ENCODE results near the gene CARNS1. TPM values are rescaled to one million over a fixed set of nuclear protein-coding genes. Genes with fewer than 3 reads are reported as not detected.

The CARNS1 gene
- polyA plus RNA-seq, 1 of the 3 experiments (the other 2 are of a cell fraction) = 0.23 TPM

DNA sequence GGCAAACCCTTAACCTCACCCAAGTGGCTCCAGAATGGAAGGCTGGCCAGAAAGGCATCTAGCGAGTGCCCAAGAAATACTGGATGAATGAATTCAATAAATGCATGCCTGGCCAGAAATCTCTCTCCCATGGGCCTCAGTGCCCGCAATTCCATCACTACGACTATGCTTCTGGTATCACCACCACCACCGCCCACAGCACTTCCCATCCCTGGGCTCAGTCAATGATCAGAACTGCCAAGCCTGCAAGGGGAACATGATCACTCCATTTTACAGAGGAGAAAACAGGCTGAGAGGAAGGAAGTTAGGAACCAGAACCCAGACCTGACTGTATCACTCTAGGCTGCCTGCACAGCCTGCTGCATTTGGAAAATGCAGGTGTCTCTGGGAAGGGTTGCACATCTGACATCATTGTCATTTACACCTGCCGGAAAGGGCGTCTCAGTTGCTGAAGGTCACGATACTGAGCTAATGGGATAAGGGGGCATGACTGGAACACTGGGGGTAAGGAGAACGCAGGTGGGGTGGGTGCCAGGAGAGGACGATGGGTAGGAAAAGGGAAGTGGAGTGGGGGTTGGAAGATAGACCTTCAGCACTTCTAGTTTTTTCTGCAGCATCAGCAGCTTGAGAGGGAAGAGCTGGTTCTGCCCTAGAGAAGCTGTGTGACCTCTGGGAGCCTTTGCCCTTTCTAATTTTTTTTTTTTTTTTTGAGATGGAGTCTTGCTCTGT lies 33.8 kb downstream of the CARNS1 start:
- H2AFZ ChIP-seq (ENCODE audit: low read depth) = no peak overlapping the region
- no peaks in the 10 kb centered on the region for H3K9me3 ChIP-seq
- no peaks in the 10 kb centered on the region for H4K20me1 ChIP-seq (ENCODE audit: insufficient read depth)
- WGBS (ENCODE audit: low lambda C conversion rate) = 81% methylated on average over 8 of the region's 9 CpGs
- no peak overlapping the region for H3K9ac ChIP-seq
- ChIA-PET CTCF (interaction anchor here (0.9 to 1.1 kb wide), 2 partner anchors 10 to 48 kb away, joined by 3 read pairs; no protein-coding TSS in a partner anchor), POLR2A (interaction anchor here (0.6 to 1.7 kb wide), 2 partner anchors 12 to 19 kb away, joined by 3 to 5 read pairs; no protein-coding TSS in a partner anchor)
- no peak overlapping the region for H3K27ac ChIP-seq (ENCODE audit: low read depth in 2 of 2, low read length in 1 of 2)
- no peaks in the 10 kb centered on the region for H3F3A ChIP-seq (replicated peaks; ENCODE audit: insufficient read depth)
- H3K27me3 ChIP-seq (ENCODE audit: insufficient read depth) = no peaks in the 10 kb centered on the region
- no peak overlapping the region for H3K4me2 ChIP-seq
- DNase-seq = no peak
- no peak overlapping the region for H3K4me3 ChIP-seq (ENCODE audit: low read depth in 2 of 2, low read length in 1 of 2)
- no peaks in the 10 kb centered on the region for H3K9me2 ChIP-seq
- H3K4me1 ChIP-seq (ENCODE audit: control insufficient read depth in 1 of 2, insufficient read depth in 2 of 2, low read depth in 1 of 2, low read length in 1 of 2) = peaks cover 0 to 4% of the 10 kb centered on the region in 2 experiments; a peak in 2 of 4 replicates
- H3K79me2 ChIP-seq (ENCODE audit: insufficient read depth) = no peaks in the 10 kb centered on the region
- TF ChIP-seq FOSL2 (IDR thresholded peaks at IDR 0.05; ENCODE audit: borderline replicate concordance, low read depth) (no peak), SMC3 (IDR thresholded peaks at IDR 0.05; ENCODE audit: low read depth, low read length) (no peak), TCF12 (IDR thresholded peaks at IDR 0.05) (no peak), NRF1 (IDR thresholded peaks at IDR 0.05; ENCODE audit: low read depth, low read length) (no peak), MXI1 (IDR thresholded peaks at IDR 0.05; ENCODE audit: low read depth, low read length) (no peak), RFX5 (IDR thresholded peaks at IDR 0.05; ENCODE audit: low read length) (no peak), FOXJ3 (CRISPR knock-in tag; IDR thresholded peaks at IDR 0.05) (no peak), NFIC (IDR thresholded peaks at IDR 0.05; ENCODE audit: borderline replicate concordance) (no peak), ELF1 (IDR thresholded peaks at IDR 0.05) (no peak), JUND (IDR thresholded peaks at IDR 0.05) (no peak), RAD21 (IDR thresholded peaks at IDR 0.05; ENCODE audit: low read length) (no peak), MAX (IDR thresholded peaks at IDR 0.05; ENCODE audit: low read depth) (no peak), GABPA (IDR thresholded peaks at IDR 0.05; ENCODE audit: low read depth) (no peak)
- H3K36me3 ChIP-seq (replicated peaks in 1 of 2; ENCODE audit: control insufficient read depth in 1 of 2, insufficient read depth in 2 of 2, low read length in 1 of 2) = no peaks in the 10 kb centered on the region

DNA sequence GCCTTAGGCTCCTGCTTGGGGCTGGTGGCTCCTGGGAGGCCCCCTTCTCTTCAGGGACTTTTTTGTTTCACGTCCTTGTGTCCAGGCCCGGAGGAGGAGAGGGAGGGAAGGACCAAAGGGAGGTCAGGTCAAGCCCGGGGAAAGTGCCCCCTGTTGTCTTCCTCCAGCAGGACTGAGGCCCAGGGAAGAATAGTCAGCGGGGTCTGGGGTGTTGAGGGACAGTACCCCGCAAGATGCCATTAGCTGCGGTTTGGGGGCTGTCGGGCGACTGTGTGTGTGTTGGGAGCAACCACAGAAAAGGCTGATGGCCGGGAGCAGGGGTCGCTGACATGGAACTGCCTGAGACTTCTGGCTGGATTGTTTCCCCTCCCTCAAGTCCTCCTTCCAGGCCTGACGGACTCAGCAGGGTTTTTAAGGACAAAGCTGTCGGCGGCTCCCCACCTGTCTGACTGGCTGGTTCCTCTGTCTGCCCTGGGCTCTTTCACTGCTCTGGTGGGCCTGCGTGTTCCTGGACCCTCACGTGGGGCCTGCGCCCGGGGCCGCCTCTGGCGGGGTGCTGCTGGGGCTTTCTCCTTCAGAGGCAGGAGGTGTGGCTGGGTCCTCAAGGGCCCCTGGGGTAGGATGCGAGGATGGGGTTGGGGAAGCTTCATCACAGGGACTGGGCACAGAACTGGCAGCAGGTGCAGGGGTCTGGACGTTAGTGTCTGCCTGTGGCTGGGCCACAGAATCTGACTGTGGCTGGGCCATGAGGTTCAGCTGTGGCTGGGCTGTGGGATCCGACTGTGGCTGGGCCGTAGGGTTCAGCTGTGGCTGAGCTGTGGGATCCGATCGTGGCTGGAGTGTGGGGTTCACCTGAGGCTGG lies 35.5 kb downstream of the CARNS1 start:
- no peak for DNase-seq

More for the DNA sequence above, 35.5 kb downstream of the CARNS1 start:
- Histone ChIP-seq H3K4me1 (ENCODE audit: control insufficient read depth in 1 of 2, insufficient read depth in 2 of 2, low read depth in 1 of 2, low read length in 1 of 2) (peaks cover 0 to 4% of the 10 kb centered on the region in 2 experiments; a peak in 1 of 4 replicates), H3K9me3 (no peaks in the 10 kb centered on the region), H3K27me3 (ENCODE audit: insufficient read depth) (no peaks in the 10 kb centered on the region), H3K4me3 (ENCODE audit: low read depth in 2 of 2, low read length in 1 of 2) (no peak overlapping the region), H2AFZ (ENCODE audit: low read depth) (no peak overlapping the region), H3K4me2 (no peak overlapping the region), H3K9me2 (no peaks in the 10 kb centered on the region), H3K27ac (ENCODE audit: low read depth in 2 of 2, low read length in 1 of 2) (no peak overlapping the region), H3F3A (replicated peaks; ENCODE audit: insufficient read depth) (no peaks in the 10 kb centered on the region), H3K36me3 (replicated peaks in 1 of 2; ENCODE audit: control insufficient read depth in 1 of 2, insufficient read depth in 2 of 2, low read length in 1 of 2) (no peaks in the 10 kb centered on the region), H3K9ac (no peak overlapping the region), H4K20me1 (ENCODE audit: insufficient read depth) (no peaks in the 10 kb centered on the region), H3K79me2 (ENCODE audit: insufficient read depth) (no peaks in the 10 kb centered on the region)
- CTCF ChIA-PET = interaction anchor here (0.6 kb wide), 1 partner anchor 75 kb away, joined by 3 read pairs; no protein-coding TSS in a partner anchor
- POLR2A ChIA-PET = interaction anchor here (1.7 kb wide), 1 partner anchor 17 kb away, joined by 5 read pairs; no protein-coding TSS in a partner anchor
- TF ChIP-seq IRF3 (IDR thresholded peaks at IDR 0.05; ENCODE audit: low read depth, low read length) = no peak
- no peak for TF ChIP-seq CHD2 (IDR thresholded peaks at IDR 0.05; ENCODE audit: low read length, partially characterized antibody)
- no peak for TF ChIP-seq FOSL2 (IDR thresholded peaks at IDR 0.05; ENCODE audit: borderline replicate concordance, low read depth)
- no peak for TF ChIP-seq ZBTB33 (IDR thresholded peaks at IDR 0.05; ENCODE audit: borderline replicate concordance, low read depth)
- TF ChIP-seq ELF1 (IDR thresholded peaks at IDR 0.05) = no peak
- TF ChIP-seq TCF12 (IDR thresholded peaks at IDR 0.05) = no peak
- WGBS (ENCODE audit: low lambda C conversion rate) = 84% methylated on average over 11 of the region's 25 CpGs
